Measurements from ENCODE around the gene TPSAB1.
"Not testable (repeated sequence)": the region's sequence is repeated elsewhere in the genome, so short reads cannot be mapped to it uniquely, and the experiment has no call there.

GRCh38 chr16:1238909-1239308 lies 1.6 kb upstream of the TPSAB1 start:
- not testable (repeated sequence) for TF ChIP-seq CTCF, POLR2A (IDR thresholded peaks at IDR 0.05)

All from Peyer's patch (tissue), 4 donors.